Measurements from ENCODE around the gene YOD1.

Gene YOD1

DNA sequence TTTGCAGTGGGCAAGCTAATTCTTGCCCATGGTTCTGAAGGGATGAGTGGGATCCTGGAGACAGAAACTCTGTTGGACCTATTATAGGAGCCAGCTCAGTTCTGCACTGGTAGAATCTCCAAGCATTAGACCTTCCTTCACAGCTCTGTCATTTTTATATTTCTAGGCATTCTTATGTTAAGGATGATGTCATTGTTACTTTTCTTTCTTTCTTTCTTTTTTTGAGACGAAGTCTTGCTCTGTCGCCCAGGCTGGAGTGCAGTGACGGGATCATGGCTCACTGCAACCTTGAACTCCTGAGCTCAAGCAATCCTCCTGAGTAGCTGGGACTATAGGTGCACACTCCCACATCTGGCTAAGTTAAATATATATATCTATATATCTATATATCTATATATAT lies 9.6 kb upstream of the YOD1 start:
- H3K27ac ChIP-seq (ENCODE audit: low read length): no peak overlapping the region
- H3K9ac ChIP-seq (ENCODE audit: low read length): no peak overlapping the region
- no peaks in the 10 kb centered on the region for H3K27me3 ChIP-seq (ENCODE audit: low read depth, low read length)
- H3K4me1 ChIP-seq (ENCODE audit: low read length): peaks cover 9% of the 10 kb centered on the region
- no peaks in the 10 kb centered on the region for H4K20me1 ChIP-seq (ENCODE audit: insufficient read depth, low read length)
- H2AFZ ChIP-seq (ENCODE audit: low read depth, low read length): no peak overlapping the region
- H3K9me3 ChIP-seq (ENCODE audit: insufficient read depth, low read length): no peaks in the 10 kb centered on the region
- no peak overlapping the region for H3K4me3 ChIP-seq (ENCODE audit: low read length)
- H3K36me3 ChIP-seq (replicated peaks; ENCODE audit: low read depth, low read length): peaks cover 15% of the 10 kb centered on the region
- TF ChIP-seq, protein P1, sequence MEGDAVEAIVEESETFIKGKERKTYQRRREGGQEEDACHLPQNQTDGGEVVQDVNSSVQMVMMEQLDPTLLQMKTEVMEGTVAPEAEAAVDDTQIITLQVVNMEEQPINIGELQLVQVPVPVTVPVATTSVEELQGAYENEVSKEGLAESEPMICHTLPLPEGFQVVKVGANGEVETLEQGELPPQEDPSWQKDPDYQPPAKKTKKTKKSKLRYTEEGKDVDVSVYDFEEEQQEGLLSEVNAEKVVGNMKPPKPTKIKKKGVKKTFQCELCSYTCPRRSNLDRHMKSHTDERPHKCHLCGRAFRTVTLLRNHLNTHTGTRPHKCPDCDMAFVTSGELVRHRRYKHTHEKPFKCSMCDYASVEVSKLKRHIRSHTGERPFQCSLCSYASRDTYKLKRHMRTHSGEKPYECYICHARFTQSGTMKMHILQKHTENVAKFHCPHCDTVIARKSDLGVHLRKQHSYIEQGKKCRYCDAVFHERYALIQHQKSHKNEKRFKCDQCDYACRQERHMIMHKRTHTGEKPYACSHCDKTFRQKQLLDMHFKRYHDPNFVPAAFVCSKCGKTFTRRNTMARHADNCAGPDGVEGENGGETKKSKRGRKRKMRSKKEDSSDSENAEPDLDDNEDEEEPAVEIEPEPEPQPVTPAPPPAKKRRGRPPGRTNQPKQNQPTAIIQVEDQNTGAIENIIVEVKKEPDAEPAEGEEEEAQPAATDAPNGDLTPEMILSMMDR (IDR thresholded peaks at IDR 0.05; ENCODE audit: low read depth, low read length): no peak
- TF ChIP-seq EZH2phosphoT487 (IDR thresholded peaks at IDR 0.05; ENCODE audit: low read depth): no peak
- no peaks in the 10 kb centered on the region for H3K79me2 ChIP-seq (ENCODE audit: low read length)
- no peak overlapping the region for H3K4me2 ChIP-seq (ENCODE audit: low read length)

GRCh38 chr1:207059881-207060280 lies 8.9 kb upstream of the YOD1 start:
- Histone ChIP-seq H3K79me2 (ENCODE audit: low read length) (no peaks in the 10 kb centered on the region), H3K9ac (ENCODE audit: low read length) (no peak overlapping the region), H3K9me3 (ENCODE audit: insufficient read depth, low read length) (no peaks in the 10 kb centered on the region), H3K36me3 (replicated peaks; ENCODE audit: low read depth, low read length) (peaks cover 12% of the 10 kb centered on the region), H2AFZ (ENCODE audit: low read depth, low read length) (no peak overlapping the region), H3K4me2 (ENCODE audit: low read length) (no peak overlapping the region), H3K4me1 (ENCODE audit: low read length) (peaks cover 14% of the 10 kb centered on the region), H3K27ac (ENCODE audit: low read length) (no peak overlapping the region), H4K20me1 (ENCODE audit: insufficient read depth, low read length) (no peaks in the 10 kb centered on the region), H3K27me3 (ENCODE audit: low read depth, low read length) (no peaks in the 10 kb centered on the region), H3K4me3 (ENCODE audit: low read length) (no peak overlapping the region)
- no peak for TF ChIP-seq EZH2phosphoT487 (IDR thresholded peaks at IDR 0.05; ENCODE audit: low read depth)
- TF ChIP-seq, protein P1 (IDR thresholded peaks at IDR 0.05; ENCODE audit: low read depth, low read length): no peak

GRCh38 chr1:207058878-207059867 lies 8.2 kb upstream of the YOD1 start:
- Histone ChIP-seq H3K4me3 (ENCODE audit: low read length) (no peak overlapping the region), H3K4me1 (ENCODE audit: low read length) (peaks cover 21% of the 10 kb centered on the region), H3K27me3 (ENCODE audit: low read depth, low read length) (no peaks in the 10 kb centered on the region), H3K9me3 (ENCODE audit: insufficient read depth, low read length) (no peaks in the 10 kb centered on the region), H4K20me1 (ENCODE audit: insufficient read depth, low read length) (no peaks in the 10 kb centered on the region), H3K79me2 (ENCODE audit: low read length) (no peaks in the 10 kb centered on the region), H3K36me3 (replicated peaks; ENCODE audit: low read depth, low read length) (peaks cover 11% of the 10 kb centered on the region), H3K27ac (ENCODE audit: low read length) (no peak overlapping the region), H3K9ac (ENCODE audit: low read length) (no peak overlapping the region), H2AFZ (ENCODE audit: low read depth, low read length) (no peak overlapping the region), H3K4me2 (ENCODE audit: low read length) (no peak overlapping the region)
- no peak for TF ChIP-seq EZH2phosphoT487 (IDR thresholded peaks at IDR 0.05; ENCODE audit: low read depth)
- TF ChIP-seq, protein P1 (IDR thresholded peaks at IDR 0.05; ENCODE audit: low read depth, low read length): no peak; the same call in 1 of the 2 replicates

DNA sequence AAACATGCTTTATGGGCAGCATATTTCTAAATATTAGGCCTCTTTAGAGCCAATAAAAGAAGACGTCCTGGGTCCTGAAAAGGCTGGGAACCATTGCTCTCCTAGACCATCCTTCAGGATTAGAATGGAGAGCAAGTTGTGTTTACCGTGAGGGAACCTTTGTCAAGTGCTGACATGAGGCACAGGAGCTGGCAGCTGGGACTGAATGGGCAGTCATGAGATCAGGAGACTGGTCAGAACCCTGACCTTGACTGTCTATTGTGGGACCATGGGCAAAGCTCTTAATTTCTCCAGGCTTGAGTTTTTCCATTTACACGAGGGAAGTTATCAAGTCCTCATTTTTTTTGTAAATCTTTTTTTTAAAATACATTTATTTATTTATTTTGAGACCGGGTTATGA lies 7.2 kb upstream of the YOD1 start:
- no peak overlapping the region for H3K4me2 ChIP-seq (ENCODE audit: low read length)
- H2AFZ ChIP-seq (ENCODE audit: low read depth, low read length): no peak overlapping the region
- no peak overlapping the region for H3K9ac ChIP-seq (ENCODE audit: low read length)
- no peaks in the 10 kb centered on the region for H4K20me1 ChIP-seq (ENCODE audit: insufficient read depth, low read length)
- peaks cover 28% of the 10 kb centered on the region for H3K4me1 ChIP-seq (ENCODE audit: low read length)
- no peak overlapping the region for H3K27ac ChIP-seq (ENCODE audit: low read length)
- H3K4me3 ChIP-seq (ENCODE audit: low read length): no peak overlapping the region
- no peaks in the 10 kb centered on the region for H3K27me3 ChIP-seq (ENCODE audit: low read depth, low read length)
- TF ChIP-seq EZH2phosphoT487 (IDR thresholded peaks at IDR 0.05; ENCODE audit: low read depth): no peak
- TF ChIP-seq, protein P1 (IDR thresholded peaks at IDR 0.05; ENCODE audit: low read depth, low read length): no peak
- no peaks in the 10 kb centered on the region for H3K79me2 ChIP-seq (ENCODE audit: low read length)
- no peaks in the 10 kb centered on the region for H3K9me3 ChIP-seq (ENCODE audit: insufficient read depth, low read length)
- H3K36me3 ChIP-seq (replicated peaks; ENCODE audit: low read depth, low read length): peaks cover 9% of the 10 kb centered on the region

Data from OCI-LY3 (cell line).